ENCODE measurements around the gene TBX19. TPM values are rescaled to one million over a fixed set of nuclear protein-coding genes. Genes with fewer than 3 reads are reported as not detected.
A peak's percentile ranks its signal among the peaks of the same experiment; 100 is the strongest.

Gene TBX19
- total RNA-seq, 1 donor from 2014 or later = 3.1 TPM

DNA sequence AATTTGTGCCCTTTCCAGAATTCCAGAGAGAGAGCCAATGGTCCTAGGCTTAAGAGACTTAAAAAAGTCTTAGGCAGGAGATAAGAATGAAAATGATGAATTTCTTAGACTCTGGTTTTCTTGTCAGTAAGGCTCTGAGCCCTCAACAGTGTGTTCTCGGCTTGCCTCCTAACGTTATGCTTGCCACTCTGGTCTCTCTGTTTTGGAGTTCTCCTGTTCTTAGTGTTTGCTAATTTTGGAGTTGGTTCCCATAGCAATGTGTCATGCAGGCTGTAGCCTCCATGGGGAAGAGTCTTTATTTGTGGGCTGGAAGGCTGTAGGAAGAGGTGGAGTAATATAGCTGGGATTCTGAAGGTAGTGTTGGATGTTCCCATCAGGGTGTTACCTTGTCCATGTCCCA is 19.9 kb downstream of the TBX19 start:
- Histone ChIP-seq H3K36me3 (peaks cover 4% of the 10 kb centered on the region), H3K27me3 (ENCODE audit: low read depth) (no peaks in the 10 kb centered on the region), H3K4me3 (no peak overlapping the region), H3K9me3 (no peaks in the 10 kb centered on the region), H3K4me1 (no peaks in the 10 kb centered on the region), H3K27ac (no peak overlapping the region)
- DNase-seq = no peak
- TF ChIP-seq, protein P1, sequence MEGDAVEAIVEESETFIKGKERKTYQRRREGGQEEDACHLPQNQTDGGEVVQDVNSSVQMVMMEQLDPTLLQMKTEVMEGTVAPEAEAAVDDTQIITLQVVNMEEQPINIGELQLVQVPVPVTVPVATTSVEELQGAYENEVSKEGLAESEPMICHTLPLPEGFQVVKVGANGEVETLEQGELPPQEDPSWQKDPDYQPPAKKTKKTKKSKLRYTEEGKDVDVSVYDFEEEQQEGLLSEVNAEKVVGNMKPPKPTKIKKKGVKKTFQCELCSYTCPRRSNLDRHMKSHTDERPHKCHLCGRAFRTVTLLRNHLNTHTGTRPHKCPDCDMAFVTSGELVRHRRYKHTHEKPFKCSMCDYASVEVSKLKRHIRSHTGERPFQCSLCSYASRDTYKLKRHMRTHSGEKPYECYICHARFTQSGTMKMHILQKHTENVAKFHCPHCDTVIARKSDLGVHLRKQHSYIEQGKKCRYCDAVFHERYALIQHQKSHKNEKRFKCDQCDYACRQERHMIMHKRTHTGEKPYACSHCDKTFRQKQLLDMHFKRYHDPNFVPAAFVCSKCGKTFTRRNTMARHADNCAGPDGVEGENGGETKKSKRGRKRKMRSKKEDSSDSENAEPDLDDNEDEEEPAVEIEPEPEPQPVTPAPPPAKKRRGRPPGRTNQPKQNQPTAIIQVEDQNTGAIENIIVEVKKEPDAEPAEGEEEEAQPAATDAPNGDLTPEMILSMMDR (IDR thresholded peaks at IDR 0.05) = no peak
- no peak for ATAC-seq
- intact Hi-C loops (cut with DNase I) = no loop called here

DNA sequence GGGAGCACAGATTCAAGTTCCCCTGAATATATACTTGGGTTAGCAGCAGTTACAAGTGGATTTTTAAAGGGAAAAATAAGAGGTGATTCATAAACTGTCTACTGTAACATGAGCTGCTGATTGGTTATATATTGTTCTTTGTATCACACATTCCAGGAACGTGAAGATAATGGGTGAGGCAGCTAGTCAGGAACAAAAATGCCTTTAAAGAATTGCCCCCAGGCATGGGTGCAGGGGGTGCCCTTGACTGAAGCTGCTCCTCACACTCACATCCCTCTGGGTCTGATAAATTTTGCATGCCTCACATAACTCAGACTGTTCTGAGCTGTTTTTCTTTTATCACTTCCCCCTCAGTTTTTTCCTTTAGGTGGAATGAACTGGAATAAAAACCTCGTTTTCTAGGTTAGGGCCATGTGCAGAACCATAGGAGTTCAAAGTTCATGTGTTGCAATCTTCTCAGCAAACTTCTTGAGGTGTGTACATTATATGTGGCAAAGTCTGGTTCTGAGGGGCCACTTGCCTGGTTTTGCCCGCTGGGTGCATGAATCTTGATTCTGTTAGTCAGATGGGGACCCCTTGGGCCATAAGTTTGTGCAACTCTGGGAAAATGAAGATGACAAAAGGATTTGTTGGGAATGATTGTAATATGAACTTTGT is 21.1 kb downstream of the TBX19 start:
- H3K4me3 ChIP-seq = no peak overlapping the region
- TF ChIP-seq, protein P1 (IDR thresholded peaks at IDR 0.05) = no peak
- DNase-seq = no peak
- H3K4me1 ChIP-seq = no peaks in the 10 kb centered on the region
- no peak overlapping the region for H3K27ac ChIP-seq
- no peak for ATAC-seq
- no peaks in the 10 kb centered on the region for H3K27me3 ChIP-seq (ENCODE audit: low read depth)
- H3K9me3 ChIP-seq = no peaks in the 10 kb centered on the region
- H3K36me3 ChIP-seq = peaks cover 6% of the 10 kb centered on the region
- intact Hi-C loops (cut with DNase I) = no loop called here

GRCh38 chr1:168303716-168304540 is 23.3 kb downstream of the TBX19 start:
- Histone ChIP-seq H3K4me3 (no peak overlapping the region), H3K4me1 (no peaks in the 10 kb centered on the region), H3K9me3 (no peaks in the 10 kb centered on the region), H3K36me3 (peaks cover 15% of the 10 kb centered on the region), H3K27me3 (ENCODE audit: low read depth) (no peaks in the 10 kb centered on the region), H3K27ac (no peak overlapping the region)
- intact Hi-C loops (cut with DNase I) = no loop called here
- TF ChIP-seq, protein P1 (IDR thresholded peaks at IDR 0.05) = no peak
- ATAC-seq = no peak
- DNase-seq = no peak

DNA sequence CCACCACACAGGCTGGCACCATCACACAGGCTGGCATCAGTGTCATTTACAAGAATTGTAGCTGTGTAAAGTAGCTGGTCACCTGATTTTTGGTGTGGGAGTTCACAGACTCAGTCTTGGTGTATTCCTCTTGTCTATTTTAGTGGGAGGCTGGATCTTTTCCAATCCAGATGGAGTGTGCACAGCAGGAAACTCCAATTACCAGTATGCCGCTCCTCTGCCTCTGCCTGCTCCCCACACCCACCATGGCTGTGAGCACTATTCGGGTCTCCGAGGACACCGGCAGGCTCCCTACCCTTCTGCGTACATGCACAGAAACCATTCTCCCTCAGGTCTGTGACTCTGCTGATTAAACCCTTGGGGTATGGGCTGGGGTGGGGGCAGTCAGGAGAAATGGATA is 24.2 kb downstream of the TBX19 start:
- no peaks in the 10 kb centered on the region for H3K4me1 ChIP-seq

GRCh38 chr1:168312718-168313604 is 32.3 kb downstream of the TBX19 start:
- no peaks in the 10 kb centered on the region for H3K4me1 ChIP-seq
- ATAC-seq = peak in 1 of 2 donors; percentile 19
- DNase-seq = no peak
- H3K27ac ChIP-seq = no peak overlapping the region
- peaks cover 9% of the 10 kb centered on the region for H3K36me3 ChIP-seq
- TF ChIP-seq, protein P1 (IDR thresholded peaks at IDR 0.05) = no peak
- no peaks in the 10 kb centered on the region for H3K9me3 ChIP-seq
- intact Hi-C loops (cut with DNase I) = no loop called here
- H3K27me3 ChIP-seq (ENCODE audit: low read depth) = no peaks in the 10 kb centered on the region
- no peak overlapping the region for H3K4me3 ChIP-seq

More for the DNA sequence above, 24.2 kb downstream of the TBX19 start:
- DNase-seq (no peak), ATAC-seq (no peak)
- H3K9me3 ChIP-seq = no peaks in the 10 kb centered on the region
- intact Hi-C loops (cut with DNase I) = no loop called here
- H3K27me3 ChIP-seq (ENCODE audit: low read depth) = no peaks in the 10 kb centered on the region
- H3K36me3 ChIP-seq = peaks cover 15% of the 10 kb centered on the region
- no peak overlapping the region for H3K27ac ChIP-seq
- no peak overlapping the region for H3K4me3 ChIP-seq
- TF ChIP-seq, protein P1 (IDR thresholded peaks at IDR 0.05) = no peak

Data from lower lobe of right lung (tissue), 2 donors.